GM18508 (cell line): ENCODE results near the gene ACOXL.

Source experiments
- ATAC-seq: cut with Tn5 transposase; IDR thresholded peaks from one replicate; pipeline ENCODE4 v1.9.1; 2021; ENCODE audit warnings: moderate number of reproducible peaks; ENCODE audit not compliant: insufficient read depth, unreplicated experiment

Gene ACOXL

GRCh38 chr2:110718382-110718781, 14.0 kb upstream of the ACOXL start:
- no peak for ATAC-seq

DNA sequence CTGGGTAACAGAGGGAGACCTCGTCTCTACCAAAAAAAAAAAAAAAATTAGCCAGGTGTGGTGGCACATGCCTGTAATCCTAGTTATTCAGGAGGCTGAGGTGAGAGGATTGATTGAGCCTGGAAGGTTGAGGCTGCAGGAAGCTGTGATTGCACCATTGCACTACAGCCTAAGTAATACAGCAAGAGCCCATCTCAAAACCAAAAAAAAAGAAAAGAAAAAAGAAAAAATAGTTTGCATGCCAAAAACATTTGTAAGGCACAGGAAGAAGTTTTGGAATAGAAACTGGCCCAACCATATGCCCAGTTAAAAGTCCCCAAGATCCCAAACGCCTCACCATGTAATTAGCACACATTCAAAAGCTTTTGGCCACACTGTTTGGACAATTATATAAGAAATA, 13.4 kb upstream of the ACOXL start:
- ATAC-seq, result no peak

DNA sequence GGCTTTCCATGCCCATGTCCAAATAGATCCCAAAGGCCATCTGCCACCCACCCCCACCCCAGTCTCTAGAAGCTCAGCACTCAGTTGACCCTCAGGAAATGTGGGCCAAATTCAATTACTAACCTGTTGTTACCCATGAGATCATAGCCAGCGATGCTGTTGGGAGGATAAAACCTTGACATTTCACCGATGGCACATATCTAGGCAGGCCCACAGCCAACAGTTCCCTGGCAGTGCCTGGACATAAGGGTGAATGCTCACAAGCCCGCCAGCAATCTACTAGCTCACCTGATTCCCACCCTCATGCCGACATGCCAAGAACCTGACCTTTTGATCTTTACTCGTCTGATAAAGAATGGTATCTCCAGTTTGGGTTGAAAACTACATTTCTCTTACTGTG, 11.8 kb upstream of the ACOXL start:
- no peak for ATAC-seq

DNA sequence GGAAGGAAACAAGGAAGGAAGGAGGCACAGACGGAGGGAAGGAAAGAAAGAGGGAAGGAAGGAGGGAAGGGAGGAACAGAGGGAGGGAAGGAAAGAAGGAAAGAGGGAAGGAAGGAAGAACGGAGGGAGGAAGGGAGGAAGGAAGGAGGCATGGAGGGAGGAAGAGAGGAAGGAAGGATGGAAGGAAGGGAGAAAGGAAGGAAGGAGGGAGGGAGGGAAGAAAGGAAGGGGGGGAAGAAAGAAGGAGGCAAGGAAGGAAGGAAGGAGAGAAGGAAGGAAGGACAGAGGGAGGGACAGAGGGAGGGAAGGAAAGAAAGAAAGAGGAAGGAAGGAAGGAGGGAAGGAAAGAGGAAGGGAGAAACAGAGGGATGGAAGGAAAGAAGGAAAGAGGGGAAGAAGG, 7.6 kb upstream of the ACOXL start:
- ATAC-seq, result no peak

GRCh38 chr2:110725370-110725769, 7.0 kb upstream of the ACOXL start:
- no peak for ATAC-seq

DNA sequence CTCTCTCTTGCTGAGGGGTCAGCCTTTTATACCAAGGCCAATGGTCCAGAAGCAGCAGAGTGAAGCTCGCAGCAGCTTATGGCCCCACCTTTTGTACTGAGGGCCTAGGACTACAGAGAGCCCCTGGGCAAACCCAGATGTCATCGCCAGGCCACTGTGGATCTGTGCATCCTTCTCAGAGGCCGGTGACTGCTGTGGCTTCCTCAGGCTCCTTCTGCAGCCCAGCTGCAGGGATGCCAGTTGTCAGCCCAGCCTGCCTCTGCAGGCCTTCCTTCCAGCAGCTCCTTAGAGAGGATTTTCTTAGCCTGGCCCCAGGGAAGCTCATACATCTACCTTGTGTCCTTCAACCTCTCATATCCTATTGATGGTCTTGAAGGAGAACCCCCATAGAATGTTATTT, 6.5 kb upstream of the ACOXL start:
- ATAC-seq, result no peak

DNA sequence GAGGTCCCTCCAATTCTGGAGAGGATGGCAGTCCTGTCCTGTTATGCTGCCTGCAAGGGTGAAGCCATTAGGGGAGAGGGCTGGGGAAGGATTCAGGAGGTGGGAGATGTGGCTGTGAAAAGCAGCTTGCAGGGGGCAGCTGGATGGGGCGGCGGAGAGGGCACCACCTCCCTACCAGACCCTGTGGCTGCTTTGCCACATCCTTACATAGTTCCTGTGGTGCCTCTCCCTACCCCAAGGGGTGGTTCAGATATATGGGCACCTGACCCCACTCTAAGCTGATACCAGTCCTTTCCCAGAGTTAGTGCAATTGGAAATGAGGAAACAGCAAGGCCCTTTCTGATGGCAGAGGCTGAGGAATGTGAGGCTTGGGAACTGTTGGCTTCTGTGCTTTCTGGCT, 6.1 kb upstream of the ACOXL start:
- ATAC-seq, result no peak

DNA sequence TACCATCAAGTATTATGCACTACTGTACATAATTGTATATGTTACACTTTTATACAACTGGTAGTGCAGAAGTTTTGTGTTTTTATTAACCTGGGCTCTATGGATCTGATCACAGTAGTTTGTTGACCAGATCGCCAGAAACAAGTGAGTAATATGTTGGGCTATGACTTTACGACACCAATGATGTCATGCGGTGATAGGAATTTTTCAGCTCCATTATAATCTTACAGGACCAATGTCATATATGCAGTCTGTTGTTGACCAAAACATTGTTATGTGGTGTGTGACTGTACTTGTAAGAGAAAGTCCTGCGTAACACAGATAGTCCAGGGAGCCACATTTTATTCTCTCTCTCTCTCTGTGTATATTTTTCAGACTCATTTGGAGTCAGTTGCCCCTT, 4.5 kb upstream of the ACOXL start:
- ATAC-seq, result no peak

DNA sequence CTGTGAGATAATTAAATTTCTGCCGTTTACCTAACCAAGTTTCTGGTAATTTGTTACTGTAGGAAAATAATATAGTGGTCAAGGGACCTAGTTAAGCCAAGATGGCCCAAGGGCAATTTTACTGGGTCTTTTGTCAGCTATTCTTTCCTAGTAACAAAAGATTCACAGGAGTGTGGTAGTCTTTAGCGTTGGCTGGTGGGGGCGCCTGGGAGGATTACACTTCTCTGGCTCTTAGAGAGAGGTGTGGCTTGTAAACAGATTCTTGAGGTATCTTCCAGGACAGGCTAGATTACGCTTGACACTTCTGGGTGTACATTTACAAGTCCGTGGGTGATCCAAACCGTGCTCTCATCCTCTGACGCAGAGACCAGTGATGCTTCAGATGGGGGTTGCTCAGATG, 3.3 kb upstream of the ACOXL start:
- no peak for ATAC-seq

DNA sequence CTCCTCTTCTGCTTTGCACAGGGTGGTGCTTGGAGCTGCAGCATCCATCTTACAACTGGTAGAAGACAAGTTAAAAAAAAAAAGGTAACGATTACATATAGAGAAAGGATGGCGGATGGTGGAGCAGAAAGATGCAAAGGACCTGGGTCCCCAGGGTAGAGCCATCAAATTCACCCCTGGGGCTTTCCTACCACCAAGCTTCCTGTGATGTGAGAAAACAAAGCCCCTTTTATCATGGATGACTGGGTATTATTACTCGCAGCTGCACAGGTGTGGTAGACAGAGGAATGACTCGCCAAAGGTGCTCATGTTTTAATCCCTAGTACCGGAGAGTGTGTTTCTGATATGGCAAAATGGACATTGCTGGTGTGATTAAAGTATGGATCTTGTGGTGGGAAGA, 1.3 kb upstream of the ACOXL start:
- ATAC-seq, result no peak

DNA sequence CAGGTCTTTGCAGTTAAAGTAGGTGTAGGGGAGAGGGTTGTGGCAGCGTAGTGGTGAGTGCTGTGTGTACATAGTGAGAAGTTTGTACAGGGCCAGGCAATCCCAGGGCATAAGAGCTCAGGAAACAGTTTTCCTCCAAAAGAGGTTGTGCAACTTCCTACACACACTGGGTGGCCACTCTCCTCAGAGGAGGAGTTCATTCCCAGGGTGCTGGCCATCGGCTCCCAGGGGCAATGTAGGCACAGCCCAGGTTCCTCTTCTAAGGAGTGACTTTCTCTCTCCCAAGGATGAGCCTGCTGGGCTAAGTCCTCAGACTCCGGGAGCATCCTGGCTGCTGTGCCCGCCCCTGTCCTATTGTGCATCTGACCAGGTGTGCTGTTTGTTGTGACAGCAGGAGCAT, 3.0 kb downstream of the ACOXL start:
- no peak for ATAC-seq

DNA sequence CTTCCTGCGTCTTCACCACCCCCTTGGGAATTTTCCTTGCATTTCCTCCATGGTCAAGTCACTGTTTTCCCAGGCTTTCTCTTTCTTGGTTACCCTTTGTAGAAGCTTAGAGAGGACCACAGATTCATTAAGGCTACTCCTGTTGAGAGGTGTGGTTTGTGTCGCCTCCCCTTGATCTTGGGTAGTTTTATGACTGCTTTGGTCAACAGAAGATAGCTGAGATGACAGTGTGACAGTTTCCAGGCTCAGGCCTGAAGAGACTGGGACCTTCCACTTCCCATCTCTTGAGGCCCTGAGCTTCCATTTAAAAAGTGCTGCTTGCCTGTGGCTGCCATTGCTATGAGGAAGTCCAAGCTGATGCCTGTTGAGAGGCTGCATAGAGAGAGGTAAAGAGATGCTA, 5.4 kb downstream of the ACOXL start:
- no peak for ATAC-seq

- no peak for ATAC-seq
Observed at GRCh38 chr2:110740747-110741349, 8.5 kb downstream of the ACOXL start.

DNA sequence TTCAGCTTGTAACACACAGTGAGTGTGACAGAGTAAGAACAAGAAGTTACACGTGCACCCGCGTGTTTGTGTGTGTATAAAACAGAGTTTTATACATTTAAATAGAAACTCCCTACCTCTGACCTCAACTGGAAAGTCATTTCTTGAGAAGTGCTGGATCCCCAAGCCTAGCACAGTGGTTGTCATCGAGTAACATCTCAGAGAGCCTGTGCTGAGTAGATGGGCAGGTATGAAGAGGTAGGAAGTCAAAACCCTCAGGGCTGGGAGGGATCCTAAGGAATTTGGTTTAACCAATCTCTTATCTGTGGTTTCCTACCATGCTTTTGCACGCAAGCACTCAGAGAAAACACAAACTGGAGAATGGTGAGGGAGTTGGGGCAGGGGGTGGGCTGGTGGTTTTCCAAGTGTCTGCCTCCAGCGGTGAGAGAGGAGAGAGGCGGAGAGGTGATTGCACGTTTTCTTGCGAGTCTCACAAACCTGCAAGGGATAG, 9.2 kb downstream of the ACOXL start:
- no peak for ATAC-seq

- ATAC-seq, result no peak
Observed at GRCh38 chr2:110742412-110742811, 10.0 kb downstream of the ACOXL start.

DNA sequence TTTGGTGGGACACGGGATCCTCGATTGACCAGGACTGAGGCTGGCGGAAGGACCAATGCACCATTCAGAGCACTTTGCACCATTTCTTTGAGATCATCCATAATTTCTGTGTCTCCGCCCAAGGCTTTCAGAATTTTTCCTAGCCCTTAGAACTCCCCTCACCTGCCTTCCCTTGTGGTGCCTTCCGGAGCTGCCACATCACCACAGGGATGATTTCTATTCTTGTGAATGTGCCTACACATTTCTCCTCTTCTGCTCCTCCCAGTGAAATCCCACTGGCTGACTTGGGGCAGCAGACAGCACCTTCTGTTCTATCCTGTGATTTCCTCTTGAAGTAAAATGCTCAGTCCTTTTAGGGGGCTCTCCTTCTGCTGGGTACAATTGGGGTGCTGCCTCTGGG, 11.2 kb downstream of the ACOXL start:
- no peak for ATAC-seq

- no peak for ATAC-seq
Observed at GRCh38 chr2:110744429-110744828, 12.1 kb downstream of the ACOXL start.

- ATAC-seq, result no peak
Observed at GRCh38 chr2:110745048-110745447, 12.7 kb downstream of the ACOXL start.

GRCh38 chr2:110746586-110747521, 14.5 kb downstream of the ACOXL start:
- no peak for ATAC-seq

GRCh38 chr2:110747522-110748488, 15.4 kb downstream of the ACOXL start:
- no peak for ATAC-seq

GRCh38 chr2:110748489-110748867, 16.1 kb downstream of the ACOXL start:
- ATAC-seq, result peak; percentile 97
